NCI-H1436 treated with DMSO at 0.1 percent for 48 hours (cell line): ENCODE data around the gene TPRG1L.

Source experiments
- DNase-seq: peaks from one replicate; lab custom pipeline; 2025; lab: John Stamatoyannopoulos, UW

The TPRG1L gene

DNA sequence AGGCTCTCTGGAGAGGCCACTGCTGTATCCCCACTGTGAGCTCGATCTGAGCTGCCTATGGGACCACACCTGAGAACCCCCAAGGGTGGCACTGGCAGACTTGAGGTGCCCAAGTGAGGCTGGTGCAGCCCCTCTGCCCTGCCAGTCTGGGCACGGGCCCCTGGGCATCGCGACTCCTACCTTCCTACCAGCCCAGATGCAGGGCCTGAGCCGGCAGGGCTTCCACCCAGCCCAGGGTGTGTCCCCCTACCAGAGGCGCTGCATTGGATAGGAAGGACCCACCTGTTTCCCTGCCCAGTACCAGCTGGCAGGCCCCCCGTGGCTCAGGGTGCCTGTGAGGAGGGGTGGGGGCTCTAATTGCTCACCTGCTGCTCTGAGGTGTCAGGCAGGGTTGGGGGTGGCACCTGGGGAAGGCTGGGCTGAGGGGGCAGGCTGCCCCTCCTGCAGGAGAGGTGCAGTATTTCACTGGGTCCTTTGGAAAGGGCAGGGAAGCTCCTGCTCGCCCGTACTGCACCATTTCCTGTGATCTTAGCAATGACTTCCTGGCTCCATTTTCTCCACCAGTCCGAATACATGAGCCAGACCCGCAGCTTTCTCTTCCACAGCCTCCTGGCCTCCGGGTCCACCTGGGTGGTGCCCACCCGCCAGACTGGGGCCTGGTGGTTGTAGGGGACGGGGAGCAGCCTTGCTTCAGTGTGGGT is 39.3 kb downstream of the TPRG1L start:
- no peak for DNase-seq

DNA sequence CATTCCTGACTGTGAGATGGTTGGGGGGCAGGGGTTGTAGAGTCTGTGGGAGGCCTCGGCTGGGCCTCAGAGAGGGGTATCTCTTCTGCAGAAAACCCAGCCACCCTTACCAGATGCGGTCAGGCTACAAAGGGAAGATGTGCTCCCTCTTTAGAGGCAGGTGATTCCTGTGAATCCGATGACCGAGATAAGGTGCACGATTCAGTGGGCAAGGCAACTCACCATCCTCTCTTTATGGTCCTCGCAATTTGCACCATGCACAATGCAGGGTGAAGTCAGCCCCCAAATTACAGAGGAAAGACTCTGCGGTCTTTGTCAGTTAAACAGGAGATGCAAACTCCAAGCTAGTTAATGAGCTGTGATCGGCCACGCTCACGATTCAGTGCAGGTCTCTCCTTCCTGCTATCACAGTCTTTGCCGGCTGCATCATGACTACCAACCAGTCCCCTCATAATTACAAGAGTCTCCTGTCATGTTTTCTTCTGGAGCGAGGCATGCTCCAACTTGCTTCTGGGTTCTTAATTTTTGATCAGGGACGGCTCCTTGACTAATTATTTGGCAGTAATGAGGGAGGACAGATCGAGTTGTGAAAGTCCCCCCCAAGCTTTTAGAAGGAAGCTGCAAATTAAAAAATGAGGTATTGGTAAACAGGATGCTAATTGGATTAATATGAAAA is 40.0 kb downstream of the TPRG1L start:
- DNase-seq = no peak

GRCh38 chr1:3668148-3668547 is 43.3 kb downstream of the TPRG1L start:
- DNase-seq = no peak

GRCh38 chr1:3668585-3669300 is 43.9 kb downstream of the TPRG1L start:
- DNase-seq = no peak

- DNase-seq = no peak
Measured at GRCh38 chr1:3669421-3669821, 44.6 kb downstream of the TPRG1L start.

GRCh38 chr1:3669971-3670431 is 45.2 kb downstream of the TPRG1L start:
- no peak for DNase-seq

DNA sequence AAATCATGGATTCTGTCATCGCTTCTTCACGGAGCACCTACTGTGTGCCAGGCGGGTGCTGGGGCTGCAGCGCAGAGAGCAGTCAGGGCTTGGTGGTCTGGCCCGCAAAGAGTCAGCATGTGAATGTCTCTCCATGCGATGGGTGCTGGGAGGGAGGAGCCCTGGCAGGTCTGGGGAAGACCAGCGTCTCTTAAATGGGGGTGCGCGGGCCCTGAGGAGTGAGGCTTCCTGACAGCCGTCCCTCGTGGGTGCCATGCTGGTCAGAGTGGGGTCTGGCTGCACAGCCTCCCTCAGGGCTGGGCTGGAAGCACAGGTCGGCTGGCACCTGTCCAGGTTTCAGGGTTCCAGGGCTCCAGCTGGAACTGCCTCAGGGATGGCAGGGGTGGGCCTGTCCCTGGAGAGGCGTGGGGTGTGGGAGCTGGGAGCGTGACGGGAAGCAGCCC is 46.0 kb downstream of the TPRG1L start:
- DNase-seq = no peak

DNA sequence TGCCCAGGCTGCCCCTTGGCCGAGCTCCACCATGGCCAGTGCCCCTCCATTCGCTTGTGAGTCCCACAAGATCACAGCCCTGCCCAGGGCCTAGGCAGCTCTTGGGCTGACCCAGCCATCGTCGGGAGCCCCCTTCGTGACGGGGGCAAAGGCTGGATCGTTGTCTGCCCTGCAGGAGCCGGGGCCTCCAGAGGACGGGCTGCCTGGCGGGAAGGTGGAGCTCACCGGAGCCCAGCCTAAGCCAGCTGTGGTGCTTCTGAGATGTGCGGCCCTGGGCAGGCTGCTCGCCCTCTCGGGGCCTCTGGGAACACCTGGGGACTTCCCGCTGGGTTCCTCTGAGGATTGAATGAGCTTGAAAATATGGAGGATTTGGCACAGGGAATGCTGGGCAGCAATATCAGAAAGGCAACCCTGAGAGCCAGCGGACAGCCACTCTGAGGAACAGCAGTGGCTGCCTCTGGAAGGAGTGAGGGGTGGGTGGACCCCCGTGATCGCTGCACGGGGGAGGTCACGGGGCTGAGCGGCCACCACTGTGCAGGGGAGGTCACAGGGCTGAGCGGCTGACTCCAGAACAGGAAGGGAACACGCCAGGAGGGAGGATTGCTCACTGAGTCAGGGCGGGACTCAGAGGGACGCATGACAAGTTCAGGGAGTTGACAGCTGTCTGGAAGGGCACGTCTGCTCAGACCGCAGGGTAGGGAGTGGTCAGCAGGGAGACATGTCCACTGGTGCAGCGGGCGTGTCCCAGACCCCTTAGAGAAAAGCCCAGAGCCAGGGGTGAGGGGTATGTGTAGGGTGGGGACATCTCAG is 46.8 kb downstream of the TPRG1L start:
- no peak for DNase-seq

- DNase-seq = no peak
Measured at GRCh38 chr1:3672231-3672970, 47.6 kb downstream of the TPRG1L start.

- DNase-seq = no peak
Measured at GRCh38 chr1:3672971-3673361, 48.2 kb downstream of the TPRG1L start.

GRCh38 chr1:3673381-3674099 is 48.7 kb downstream of the TPRG1L start:
- DNase-seq = no peak

GRCh38 chr1:3674100-3675094 is 49.6 kb downstream of the TPRG1L start:
- no peak for DNase-seq

DNA sequence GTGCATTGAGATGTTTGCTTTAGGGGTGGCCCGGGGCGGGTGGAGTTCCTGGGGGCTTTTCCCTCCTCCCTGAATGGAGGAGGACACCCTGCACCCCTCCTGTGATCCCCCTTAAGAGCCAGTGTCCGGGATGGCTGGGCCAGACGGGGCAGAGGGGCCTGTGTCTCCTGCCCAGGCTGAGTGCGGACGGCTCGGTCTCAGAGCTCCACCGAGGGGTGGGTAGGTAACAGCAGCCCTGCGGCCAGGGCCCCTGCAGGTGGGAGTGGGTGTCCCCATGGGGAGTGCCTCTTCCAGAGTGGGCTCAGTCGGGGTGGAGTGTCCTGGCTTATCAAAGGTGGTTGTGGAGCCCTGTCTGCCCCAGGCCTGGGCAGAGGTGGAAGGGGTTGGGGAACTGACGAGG is 50.6 kb downstream of the TPRG1L start:
- DNase-seq = no peak

DNA sequence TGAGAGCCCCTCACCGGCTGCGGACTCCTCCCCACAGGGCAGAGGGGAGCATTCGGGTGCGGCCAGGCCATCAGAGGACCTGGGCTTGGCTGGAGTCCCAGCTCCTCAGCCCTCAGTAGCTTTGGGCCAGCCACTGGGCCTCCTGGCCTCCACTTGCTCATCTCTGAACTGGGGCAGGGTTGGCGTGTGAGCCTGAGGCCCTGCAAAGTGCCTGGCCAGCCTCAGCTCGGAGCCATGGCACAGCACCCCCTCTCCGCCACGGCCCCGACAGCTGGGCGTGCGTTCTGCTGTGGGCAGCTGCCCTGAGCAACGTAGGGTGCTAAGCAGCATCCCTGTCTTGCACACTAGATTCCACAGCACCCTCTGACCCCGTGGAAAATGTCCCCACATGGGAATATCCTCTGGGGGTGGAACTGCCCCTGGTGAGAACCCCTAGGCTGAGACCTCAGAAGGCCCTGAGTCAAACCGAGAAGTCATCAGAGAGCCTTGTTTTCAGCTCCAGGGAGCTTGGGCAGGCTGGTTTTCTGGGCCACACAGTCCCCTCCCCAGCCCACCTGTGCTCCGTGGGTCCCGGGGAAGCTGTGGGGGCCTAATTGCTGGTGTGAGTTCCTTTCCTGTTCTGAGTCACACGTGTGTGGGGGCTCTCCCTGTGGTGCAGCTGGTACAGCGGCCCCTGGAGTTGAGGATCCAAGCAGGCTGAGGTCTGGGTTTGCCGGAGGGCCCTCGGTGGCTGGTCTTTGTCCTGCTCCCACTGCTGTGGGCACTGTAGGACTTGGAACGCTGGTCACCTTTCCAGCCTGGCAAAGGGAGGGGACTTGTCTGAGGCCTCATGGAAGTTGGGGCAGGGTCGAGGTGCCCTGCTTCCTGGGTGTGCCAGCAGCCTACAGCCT is 52.0 kb downstream of the TPRG1L start:
- DNase-seq = no peak

GRCh38 chr1:3677484-3677883 is 52.7 kb downstream of the TPRG1L start:
- DNase-seq = no peak

DNA sequence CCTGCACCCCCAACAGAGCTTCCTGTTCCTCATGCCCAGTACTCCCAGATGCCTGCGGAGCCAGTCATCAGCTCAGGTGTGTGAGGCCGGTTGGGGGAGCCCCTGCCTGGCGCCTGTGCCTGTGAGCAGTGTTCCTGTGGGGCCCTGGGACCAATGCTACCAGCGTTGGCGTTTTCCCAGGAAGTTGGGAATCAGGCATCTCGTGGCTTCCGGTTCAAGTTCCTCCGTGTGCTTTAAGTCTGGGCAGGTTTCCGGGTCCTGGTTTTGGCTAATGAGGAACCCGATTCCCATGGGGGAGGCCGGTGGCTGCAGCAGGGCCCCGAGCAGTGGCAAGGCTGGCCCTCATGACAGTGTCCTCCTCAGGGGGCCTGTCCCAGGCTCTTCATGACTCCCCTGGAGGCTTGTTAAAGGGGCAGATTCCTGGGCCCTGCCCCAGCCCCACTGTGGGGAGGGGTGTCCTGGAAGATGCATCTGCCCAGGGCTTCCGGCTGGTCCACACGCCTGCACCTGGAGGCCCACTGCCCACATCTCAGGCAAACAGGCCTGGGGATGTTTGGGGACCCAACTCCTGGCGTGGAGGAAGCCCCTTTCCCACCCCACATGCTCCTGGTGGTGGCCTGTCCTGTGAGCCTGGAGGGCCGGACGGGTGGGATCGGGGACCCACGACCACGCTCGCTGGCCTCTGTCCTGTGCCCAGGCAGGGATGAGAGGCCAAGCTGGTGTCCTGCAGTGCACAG is 53.7 kb downstream of the TPRG1L start:
- no peak for DNase-seq

- no peak for DNase-seq
Measured at GRCh38 chr1:3679098-3679555, 54.3 kb downstream of the TPRG1L start.
